Measurements from ENCODE around the gene TKTL1. TPM values are rescaled to one million over a fixed set of nuclear protein-coding genes. Genes with fewer than 3 reads are reported as not detected.

The TKTL1 gene
- total and polyA plus RNA-seq, 2 of the 4 experiments (the other 2 are of a cell fraction), result not detected

DNA sequence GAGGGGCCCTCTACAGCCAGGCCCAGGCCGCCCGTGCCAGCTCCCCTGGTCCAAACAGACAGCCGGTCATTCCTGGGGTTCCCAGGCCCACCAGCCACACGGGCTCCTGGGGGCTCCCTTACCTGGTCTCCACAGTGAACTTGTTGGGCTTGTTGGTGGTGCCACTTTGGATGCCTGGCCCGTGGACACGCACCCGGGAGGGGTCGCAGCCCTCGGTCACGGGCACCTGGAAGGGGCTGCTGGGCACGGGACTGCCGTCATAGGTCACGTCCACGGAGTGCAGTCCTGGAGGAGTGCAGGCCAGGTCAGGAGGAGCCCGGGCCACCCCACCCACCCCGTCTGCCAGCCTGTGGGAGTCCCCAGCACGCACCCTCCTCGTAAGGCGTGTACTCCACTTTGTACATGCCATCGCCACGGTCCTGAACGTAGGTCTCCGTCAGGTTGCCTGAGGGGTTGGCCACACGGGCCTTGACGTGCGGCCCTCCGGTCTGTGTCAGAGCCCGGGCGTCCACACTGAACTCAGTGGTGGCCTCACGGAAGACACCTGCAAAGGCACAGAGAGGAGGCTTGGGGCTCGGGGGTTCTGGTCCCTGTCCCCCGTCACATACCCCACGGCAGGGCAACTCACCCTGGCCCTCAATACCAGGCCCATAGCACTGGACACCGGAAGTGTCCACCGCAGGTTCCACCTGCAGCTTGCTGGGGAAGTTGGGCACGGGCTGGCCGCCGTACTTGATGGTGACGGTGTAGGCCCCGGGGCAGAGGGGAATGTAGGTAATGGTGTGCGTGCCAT is 64.0 kb downstream of the TKTL1 start:
- Histone ChIP-seq H3K18ac (ENCODE audit: low read depth, low read length) (no peak overlapping the region), H2BK20ac (ENCODE audit: low read depth, low read length) (no peak overlapping the region), H2BK15ac (ENCODE audit: low read depth, low read length) (no peak overlapping the region), H3K9ac (ENCODE audit: low read depth, low read length) (no peak overlapping the region), H3K4me2 (ENCODE audit: low read depth, low read length) (no peak overlapping the region), H3K9me1 (ENCODE audit: insufficient read depth, low read length) (no peaks in the 10 kb centered on the region; the same call in 1 of the 2 replicates), H2AK9ac (replicated peaks; ENCODE audit: low read depth, low read length, poor library complexity) (no peak overlapping the region), H3K27me3 (ENCODE audit: control insufficient read depth, insufficient read depth, low read length) (no peaks in the 10 kb centered on the region), H2AFZ (replicated peaks; ENCODE audit: low read length, poor library complexity) (no peak overlapping the region), H3K27ac (ENCODE audit: insufficient read depth, low read length) (no peak overlapping the region), H3K4me3 (ENCODE audit: insufficient read depth, low read depth, low read length) (no peak overlapping the region), H4K8ac (ENCODE audit: low read depth in 2 of 2, low read length in 2 of 2) (no peak overlapping the region), H4K91ac (ENCODE audit: insufficient read depth, low read depth, low read length) (no peak overlapping the region), H2AK5ac (ENCODE audit: low read depth, low read length) (no peak overlapping the region), H3K4ac (ENCODE audit: low read depth, low read length) (no peak overlapping the region), H3K56ac (ENCODE audit: extremely low read depth, insufficient read depth, low read length) (no peak overlapping the region), H4K5ac (ENCODE audit: low read depth, low read length) (no peak overlapping the region), H3K4me1 (ENCODE audit: control insufficient read depth, insufficient read depth, low read length) (no peaks in the 10 kb centered on the region), H3K36me3 (ENCODE audit: control insufficient read depth, insufficient read depth, low read length) (peaks cover 90% of the 10 kb centered on the region), H4K20me1 (ENCODE audit: insufficient read depth, low read length) (peaks cover 99% of the 10 kb centered on the region), H3K9me3 (ENCODE audit: control insufficient read depth, insufficient read depth, low read length) (no peaks in the 10 kb centered on the region), H3K14ac (replicated peaks; ENCODE audit: low read depth, low read length) (no peak overlapping the region), H2BK120ac (ENCODE audit: low read depth, low read length) (no peak overlapping the region), H3K79me1 (ENCODE audit: low read depth in 1 of 2, low read length in 2 of 2) (peaks cover 7 to 33% of the 10 kb centered on the region in 2 experiments; a peak in 1 of 4 replicates), H3K23ac (ENCODE audit: low read depth, low read length) (no peak overlapping the region), H2BK5ac (ENCODE audit: low read depth, low read length, poor library complexity, severe bottlenecking) (no peak overlapping the region)
- ChIA-PET CTCF (no interaction called here), POLR2A (ENCODE audit: unreplicated experiment) (no interaction called here)
- ATAC-seq (ENCODE audit: low read depth) (no peak), DNase-seq (no peak)
- in situ Hi-C loops (cut with MboI; ENCODE audit: low sequenced_read_pairs), result no loop called here
- dilution Hi-C loops (cut with HindIII; ENCODE audit: low sequenced_read_pairs, unreplicated experiment), result no loop called here
- TSS peak; percentile 81 for BruUV-seq (replicated peaks)
- 91% methylated on average over 23 of the region's 41 CpGs; no CpG with 5 or more reads in 1 of the 2 experiments for WGBS, 2 experiments (ENCODE audit: extremely low coverage in 2 of 2, insufficient read length in 1 of 2)
- intact Hi-C loops (cut with micrococcal nuclease), result no loop called here
- no peak for TF ChIP-seq MAFK (IDR thresholded peaks at IDR 0.05; ENCODE audit: low read depth, low read length)
- TF ChIP-seq, protein P1, sequence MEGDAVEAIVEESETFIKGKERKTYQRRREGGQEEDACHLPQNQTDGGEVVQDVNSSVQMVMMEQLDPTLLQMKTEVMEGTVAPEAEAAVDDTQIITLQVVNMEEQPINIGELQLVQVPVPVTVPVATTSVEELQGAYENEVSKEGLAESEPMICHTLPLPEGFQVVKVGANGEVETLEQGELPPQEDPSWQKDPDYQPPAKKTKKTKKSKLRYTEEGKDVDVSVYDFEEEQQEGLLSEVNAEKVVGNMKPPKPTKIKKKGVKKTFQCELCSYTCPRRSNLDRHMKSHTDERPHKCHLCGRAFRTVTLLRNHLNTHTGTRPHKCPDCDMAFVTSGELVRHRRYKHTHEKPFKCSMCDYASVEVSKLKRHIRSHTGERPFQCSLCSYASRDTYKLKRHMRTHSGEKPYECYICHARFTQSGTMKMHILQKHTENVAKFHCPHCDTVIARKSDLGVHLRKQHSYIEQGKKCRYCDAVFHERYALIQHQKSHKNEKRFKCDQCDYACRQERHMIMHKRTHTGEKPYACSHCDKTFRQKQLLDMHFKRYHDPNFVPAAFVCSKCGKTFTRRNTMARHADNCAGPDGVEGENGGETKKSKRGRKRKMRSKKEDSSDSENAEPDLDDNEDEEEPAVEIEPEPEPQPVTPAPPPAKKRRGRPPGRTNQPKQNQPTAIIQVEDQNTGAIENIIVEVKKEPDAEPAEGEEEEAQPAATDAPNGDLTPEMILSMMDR (conservative IDR thresholded peaks at IDR 0.05; ENCODE audit: low read depth, low read length), result no peak
- TF ChIP-seq FOS (IDR thresholded peaks at IDR 0.05; ENCODE audit: low read depth, low read length), result no peak
- TF ChIP-seq ELK1 (IDR thresholded peaks at IDR 0.05; ENCODE audit: borderline replicate concordance, low read depth, low read length), result no peak
- no peak for TF ChIP-seq RCOR1 (IDR thresholded peaks at IDR 0.05; ENCODE audit: insufficient replicate concordance, low read length)
- TF ChIP-seq SMC3 (IDR thresholded peaks at IDR 0.05; ENCODE audit: low read depth, low read length), result no peak
- TF ChIP-seq BHLHE40 (IDR thresholded peaks at IDR 0.05; ENCODE audit: low read depth, low read length), result no peak
- TF ChIP-seq RFX5 (IDR thresholded peaks at IDR 0.05; ENCODE audit: low read depth, low read length), result no peak
